Activated CD8-positive, alpha-beta memory T cell treated with anti-CD3 and anti-CD28 coated beads for 36 hours (primary cell): ENCODE data around the gene TNIK. TPM values are rescaled to one million over a fixed set of nuclear protein-coding genes. Genes with fewer than 3 reads are reported as not detected.

ENCODE experiments used
- CTCF ChIA-PET: fragments of 350-600 bp; sonication (Branson Sonifier 250); formaldehyde crosslinking; loops from one replicate; lab custom pipeline; 2021; ENCODE audit warnings: antibody characterized with exemption; lab: Charles Lee
- POLR2A ChIA-PET: fragments of 350-600 bp; sonication (Branson Sonifier 250); formaldehyde crosslinking; loops from one replicate; lab custom pipeline; 2021; ENCODE audit warnings: antibody characterized with exemption; lab: Charles Lee
- total RNA-seq, 2 experiments: library from RNA; stranded (reverse); gene quantifications; one replicate each; pipeline ENCODE4 v1.2.3, GENCODE V29; 2021

The TNIK gene
- total RNA-seq, 2 experiments from 2014 or later = 15.4 to 17.8 TPM

GRCh38 chr3:171088964-171089754, 371.0 kb downstream of the TNIK start:
- CTCF ChIA-PET = no interaction called here
- POLR2A ChIA-PET = no interaction called here

DNA sequence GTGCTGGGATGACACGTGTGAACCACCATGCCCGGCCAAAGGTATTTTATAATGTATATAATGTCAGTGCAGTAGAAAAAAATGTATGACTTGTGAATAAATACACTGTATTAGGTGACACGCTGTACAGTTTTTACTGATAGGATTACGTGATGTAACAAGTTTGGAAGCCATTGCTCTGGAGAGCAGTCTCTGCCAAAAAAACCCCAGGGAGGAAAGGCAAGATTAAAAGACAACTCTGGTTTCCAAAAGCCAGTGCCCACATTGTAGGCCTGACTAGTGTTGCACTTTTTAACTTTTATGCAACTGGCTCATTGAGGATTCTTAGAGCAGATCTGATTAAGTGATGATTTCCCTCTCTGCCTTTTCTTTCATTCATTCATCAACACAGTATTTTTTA, 371.7 kb downstream of the TNIK start:
- POLR2A ChIA-PET = no interaction called here
- CTCF ChIA-PET = no interaction called here

- ChIA-PET POLR2A (no interaction called here), CTCF (no interaction called here)
Observed at GRCh38 chr3:171086914-171087313, 373.3 kb downstream of the TNIK start.

GRCh38 chr3:171077261-171077660, 382.9 kb downstream of the TNIK start:
- ChIA-PET POLR2A (no interaction called here), CTCF (no interaction called here)

GRCh38 chr3:171072432-171072831, 387.8 kb downstream of the TNIK start:
- ChIA-PET CTCF (no interaction called here), POLR2A (no interaction called here)

DNA sequence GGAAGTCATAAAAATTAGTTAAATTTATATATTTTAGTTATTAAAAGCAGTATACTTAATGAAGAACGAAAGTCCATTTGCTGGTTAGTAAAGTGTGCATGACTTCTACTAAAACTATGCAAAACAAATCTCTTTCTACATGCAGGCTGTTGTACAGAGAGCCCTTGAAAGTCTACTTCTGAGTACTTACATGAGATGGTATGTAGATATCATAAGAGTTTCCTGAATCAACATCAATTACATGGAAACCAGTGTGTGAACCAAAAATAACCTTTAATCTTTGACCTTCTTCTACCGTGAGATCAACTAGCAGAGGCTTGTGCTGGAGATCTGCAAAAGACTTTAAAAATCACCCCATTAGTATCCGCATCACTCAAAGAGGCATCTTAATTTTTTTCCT, 391.5 kb downstream of the TNIK start:
- CTCF ChIA-PET = no interaction called here
- POLR2A ChIA-PET = no interaction called here

GRCh38 chr3:171066206-171066605, 394.0 kb downstream of the TNIK start:
- CTCF ChIA-PET = no interaction called here
- POLR2A ChIA-PET = no interaction called here

DNA sequence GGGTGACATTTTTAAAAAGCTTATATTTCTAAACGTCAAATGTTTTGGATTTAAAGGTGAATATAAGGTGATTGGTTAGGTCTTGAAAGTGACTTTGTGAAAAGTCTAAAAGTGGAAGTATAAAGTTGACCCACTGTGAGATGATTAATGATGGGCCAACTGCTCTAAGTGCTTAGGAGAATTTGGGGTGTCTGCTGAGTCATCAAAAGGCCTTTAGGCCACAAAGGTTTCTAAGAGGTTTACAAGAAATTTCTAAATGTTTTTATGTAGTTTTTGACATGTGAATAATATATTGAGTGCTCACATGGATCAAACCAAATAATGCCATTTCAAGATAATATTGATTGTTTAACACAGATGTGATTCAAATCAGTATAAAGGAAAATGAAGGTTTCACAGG, 394.5 kb downstream of the TNIK start:
- POLR2A ChIA-PET = no interaction called here
- CTCF ChIA-PET = no interaction called here

DNA sequence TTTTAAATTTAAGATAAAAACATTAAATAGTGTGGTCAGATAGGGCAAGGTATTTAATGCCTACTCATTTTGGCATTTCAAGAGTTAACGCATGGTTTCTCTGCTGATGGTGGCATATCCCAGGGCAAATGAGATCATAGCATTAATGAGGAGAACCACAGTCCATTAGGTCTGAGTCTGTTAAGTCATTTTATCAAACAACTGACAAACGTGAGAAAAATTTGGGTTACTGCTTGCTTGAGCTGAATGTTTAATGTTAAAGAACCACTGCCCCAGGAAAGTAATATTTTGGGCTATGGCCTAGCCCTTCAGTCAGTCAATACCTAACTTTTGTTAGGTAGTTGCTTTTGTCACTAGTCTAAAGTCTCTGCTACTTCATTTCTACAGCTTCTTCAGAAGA, 395.7 kb downstream of the TNIK start:
- ChIA-PET POLR2A (no interaction called here), CTCF (no interaction called here)

DNA sequence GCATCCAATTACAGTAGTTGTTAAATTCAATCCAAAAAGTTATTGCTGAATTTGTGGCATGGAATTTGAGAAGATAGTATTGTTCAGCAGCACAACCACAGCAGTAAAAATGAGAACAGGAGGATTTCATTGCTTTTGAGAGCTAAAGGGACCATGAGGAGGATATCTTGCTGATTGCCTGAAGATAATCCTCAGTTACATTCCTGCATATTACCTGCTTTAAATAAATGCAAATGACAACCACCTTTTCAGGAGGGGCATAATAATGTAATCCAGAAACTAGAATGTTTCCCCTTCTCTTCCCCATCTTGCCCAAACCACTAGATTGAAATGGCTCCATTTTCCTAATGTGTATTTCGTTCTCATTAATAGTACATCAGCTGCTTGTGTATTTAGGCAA, 398.5 kb downstream of the TNIK start:
- ChIA-PET CTCF (no interaction called here), POLR2A (no interaction called here)

GRCh38 chr3:171059978-171060377, 400.2 kb downstream of the TNIK start:
- CTCF ChIA-PET = no interaction called here
- POLR2A ChIA-PET = no interaction called here

DNA sequence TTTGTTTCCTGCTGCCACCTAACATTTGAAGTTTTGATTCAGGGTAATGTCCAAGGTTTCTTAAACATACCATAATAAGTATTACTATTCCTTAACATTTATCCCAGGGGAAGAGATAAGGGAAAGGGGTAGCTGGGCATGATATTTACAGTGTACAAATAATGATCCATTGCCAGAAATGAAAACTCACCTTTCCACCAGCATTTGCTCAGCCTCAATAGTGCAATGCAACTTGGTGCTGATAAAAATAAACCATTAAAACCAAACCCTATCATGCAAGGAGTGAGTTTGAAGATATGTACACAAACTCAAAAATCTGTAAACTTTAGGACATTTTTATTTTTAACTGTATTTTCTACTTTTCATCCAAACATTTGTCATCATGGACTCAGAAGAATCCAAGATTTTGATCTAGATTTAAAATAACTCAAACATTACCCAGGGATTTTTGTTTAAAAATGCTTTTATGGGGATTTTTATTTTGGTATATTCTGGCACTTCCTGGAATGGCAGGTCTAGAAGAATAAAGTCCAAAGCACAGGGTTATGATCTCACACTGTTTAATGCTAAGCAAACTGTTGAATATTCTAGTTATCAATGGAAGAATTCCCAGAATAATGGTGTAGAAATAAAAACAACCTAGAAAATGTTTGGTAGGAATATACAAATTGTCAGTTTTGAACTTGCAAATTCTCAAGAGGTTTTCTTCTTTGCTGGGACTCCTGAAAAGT, 401.2 kb downstream of the TNIK start:
- ChIA-PET POLR2A (no interaction called here), CTCF (no interaction called here)

- CTCF ChIA-PET = no interaction called here
Observed at GRCh38 chr3:171058058-171058457, 402.1 kb downstream of the TNIK start.

DNA sequence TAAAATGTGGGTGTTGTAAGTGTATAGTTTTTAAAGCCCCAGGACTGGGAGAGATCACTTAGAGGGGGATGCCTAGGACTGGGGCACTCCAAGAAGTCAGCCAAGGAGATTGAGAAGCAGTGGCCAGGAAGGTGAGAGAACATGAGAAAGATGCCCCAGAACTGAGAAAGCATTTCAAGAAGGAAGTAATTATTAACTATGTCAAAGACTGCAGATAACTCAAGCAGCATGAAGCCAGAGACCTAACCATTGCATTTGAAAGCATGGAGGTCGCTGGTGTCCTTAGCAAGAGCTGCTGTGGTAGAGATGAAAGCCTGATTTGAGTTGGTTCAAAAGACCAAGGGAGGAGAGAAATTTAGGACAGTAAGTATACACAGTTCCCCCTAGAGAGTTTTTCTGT, 403.1 kb downstream of the TNIK start:
- ChIA-PET POLR2A (no interaction called here), CTCF (no interaction called here)

More at GRCh38 chr3:171058058-171058457, 402.1 kb downstream of the TNIK start:
- POLR2A ChIA-PET = no interaction called here

GRCh38 chr3:171056528-171056927, 403.7 kb downstream of the TNIK start:
- ChIA-PET CTCF (no interaction called here), POLR2A (no interaction called here)

GRCh38 chr3:171055336-171056178, 404.6 kb downstream of the TNIK start:
- CTCF ChIA-PET = interaction anchor here (0.7 to 0.8 kb wide), 2 partner anchors 630 to 1973 kb away, joined by 3 read pairs; no protein-coding TSS in a partner anchor
- POLR2A ChIA-PET = no interaction called here

GRCh38 chr3:171054921-171055320, 405.3 kb downstream of the TNIK start:
- ChIA-PET POLR2A (no interaction called here), CTCF (interaction anchor here (0.8 kb wide), 1 partner anchor 1974 kb away, joined by 3 read pairs; no protein-coding TSS in a partner anchor)

DNA sequence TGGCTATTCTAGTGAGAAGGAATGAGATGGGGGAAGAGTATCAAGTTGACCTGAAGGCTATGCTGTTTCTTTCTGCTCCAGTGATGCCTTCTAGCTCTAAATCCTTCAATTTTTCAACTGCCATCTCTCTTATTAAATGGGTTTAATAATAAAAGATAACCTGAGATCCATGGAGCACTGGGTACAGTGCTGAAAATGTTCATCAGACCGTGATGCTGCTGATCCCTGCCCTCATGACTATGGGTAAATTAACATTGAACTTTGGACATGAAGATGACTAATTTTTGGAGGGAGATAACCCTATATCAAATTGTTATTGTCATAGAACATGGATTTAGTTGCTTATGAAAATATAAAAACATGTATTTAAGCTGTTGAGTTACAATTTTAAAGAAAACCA, 406.0 kb downstream of the TNIK start:
- POLR2A ChIA-PET = no interaction called here
- CTCF ChIA-PET = no interaction called here

DNA sequence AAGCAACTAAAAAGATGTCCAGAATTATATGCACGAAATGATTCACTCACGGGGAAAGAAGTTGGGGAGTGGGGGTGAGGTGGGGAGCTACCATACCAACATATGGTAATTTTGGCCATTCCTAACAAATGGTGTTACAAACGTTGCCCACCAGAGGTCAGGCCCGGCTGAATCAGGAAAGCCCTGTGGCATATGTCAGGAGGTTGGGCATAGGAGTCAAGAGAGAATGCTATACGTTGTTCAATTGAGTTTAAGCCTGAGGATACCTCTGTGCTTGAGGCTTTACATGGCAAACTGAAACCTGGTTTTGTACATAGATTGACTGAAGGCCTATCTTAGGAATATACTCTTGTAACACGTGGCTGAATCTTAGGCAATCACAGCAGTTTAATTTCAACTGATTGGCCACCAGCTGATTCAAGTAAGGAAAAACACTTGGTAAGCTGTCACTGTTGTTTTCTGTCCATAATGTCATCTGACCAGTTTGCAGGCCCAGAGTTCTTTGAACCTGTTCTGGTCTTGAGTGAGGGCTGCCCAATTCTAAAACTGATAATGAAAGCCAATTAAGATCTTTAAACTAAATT, 410.3 kb downstream of the TNIK start:
- POLR2A ChIA-PET = no interaction called here
- CTCF ChIA-PET = no interaction called here

DNA sequence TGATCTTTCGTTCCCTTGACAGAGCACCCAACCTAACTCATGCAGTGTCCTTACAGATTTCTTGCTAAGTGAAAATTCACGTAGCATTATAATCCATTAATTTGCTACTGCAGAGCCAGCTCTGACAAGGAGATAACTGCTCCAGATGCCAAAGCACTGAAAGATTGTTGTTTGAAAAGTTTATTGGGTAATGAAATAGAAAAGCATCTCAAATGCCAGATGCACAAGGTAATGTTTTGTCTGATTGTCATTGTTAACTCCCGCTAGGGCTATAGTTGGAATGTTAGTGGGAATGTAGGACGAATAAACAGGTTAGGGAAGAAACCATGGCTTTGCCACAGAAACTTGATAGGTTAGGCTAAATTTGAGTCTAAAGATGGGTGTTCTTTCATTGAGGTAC, 413.4 kb downstream of the TNIK start:
- CTCF ChIA-PET = no interaction called here
- POLR2A ChIA-PET = no interaction called here
